GM18873 (cell line): ENCODE data around the gene SMARCA2.

Source experiments
- ATAC-seq: cut with Tn5 transposase; IDR thresholded peaks from one replicate; pipeline ENCODE4 v1.9.1; 2021; ENCODE audit warnings: mild to moderate bottlenecking, moderate library complexity, moderate number of reproducible peaks; ENCODE audit not compliant: unreplicated experiment, low FRiP score

The SMARCA2 gene

GRCh38 chr9:2014696-2015580, at the start of gene SMARCA2:
Gene SMARCA2, plus strand, starts transcription at chr9:2015347. Its CDS starts 13,676 bp downstream, at chr9:2029023.
- ATAC-seq: peak; percentile 84

DNA sequence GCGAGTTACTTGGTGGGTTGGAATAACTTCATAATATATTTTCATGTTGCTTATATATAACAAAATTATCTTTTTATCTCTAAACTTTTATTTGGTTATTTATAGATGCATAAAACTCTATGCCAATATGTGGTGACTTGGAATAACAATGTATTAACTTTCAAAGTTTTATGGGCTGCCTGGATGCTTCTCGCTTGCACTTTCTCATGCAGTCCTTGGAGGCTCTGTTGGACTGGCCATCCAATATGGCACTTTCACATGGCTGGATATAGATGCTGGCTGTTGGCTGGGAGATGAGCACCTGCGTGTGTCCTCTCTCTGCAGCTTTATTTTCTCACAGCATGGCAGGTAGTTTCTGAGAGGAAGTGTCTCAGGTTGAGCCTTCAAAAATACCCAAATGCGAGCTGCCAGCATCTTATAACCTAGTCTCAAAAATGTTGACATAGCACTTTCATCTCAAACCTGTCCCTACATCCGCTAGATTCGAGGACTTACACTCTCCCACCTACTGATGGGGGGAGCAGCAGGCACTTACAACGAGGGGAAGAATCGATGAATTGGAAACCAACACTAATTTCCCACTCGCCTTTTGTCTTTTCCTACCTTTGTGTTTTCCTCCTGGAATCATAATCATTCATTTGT, 48.3 kb upstream of the SMARCA2 start:
- no peak for ATAC-seq

DNA sequence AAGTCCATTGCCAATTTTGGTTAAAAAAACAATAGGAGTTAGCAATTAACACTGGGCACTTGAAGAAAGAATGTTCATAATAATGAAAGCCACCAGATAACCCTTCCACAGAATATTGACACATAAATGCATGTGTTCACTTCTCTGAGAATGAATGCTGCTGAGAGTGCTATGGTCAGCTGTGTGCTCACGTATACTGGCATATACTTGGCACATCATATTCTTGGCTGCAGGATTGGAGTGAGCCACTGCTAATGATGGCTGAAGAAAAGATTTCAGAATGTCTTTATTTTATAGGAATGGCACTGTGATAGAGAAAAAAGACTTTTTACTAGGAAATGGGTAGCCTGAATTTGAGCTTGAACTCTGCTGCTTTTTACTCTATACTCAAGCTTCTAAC, 46.0 kb upstream of the SMARCA2 start:
- ATAC-seq: no peak

GRCh38 chr9:1969898-1970297, 45.2 kb upstream of the SMARCA2 start:
- ATAC-seq: no peak

GRCh38 chr9:1972672-1973071, 42.5 kb upstream of the SMARCA2 start:
- no peak for ATAC-seq

DNA sequence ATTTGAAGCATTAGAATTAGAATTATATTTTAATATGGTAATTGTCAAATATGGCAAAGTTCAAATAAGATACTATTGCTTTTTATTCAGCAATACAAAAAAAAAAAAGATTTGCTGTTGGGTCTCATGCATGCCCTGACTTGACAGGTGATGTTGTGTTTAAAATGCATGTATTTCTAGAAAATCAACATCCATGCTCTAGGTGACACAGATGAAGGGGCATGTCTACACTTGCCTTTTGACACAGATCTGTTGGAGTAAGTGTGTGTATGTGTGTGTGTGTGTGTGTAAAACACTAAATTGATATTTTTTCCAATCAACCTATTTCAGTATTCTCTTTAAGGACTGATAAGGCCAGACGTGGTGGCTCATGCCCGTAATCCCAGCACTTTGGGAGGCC, 38.1 kb upstream of the SMARCA2 start:
- ATAC-seq: no peak

- no peak for ATAC-seq
Observed at GRCh38 chr9:1978941-1979340, 36.2 kb upstream of the SMARCA2 start.

- no peak for ATAC-seq
Observed at GRCh38 chr9:1979741-1980367, 35.3 kb upstream of the SMARCA2 start.

- no peak for ATAC-seq
Observed at GRCh38 chr9:1980387-1980786, 34.8 kb upstream of the SMARCA2 start.

DNA sequence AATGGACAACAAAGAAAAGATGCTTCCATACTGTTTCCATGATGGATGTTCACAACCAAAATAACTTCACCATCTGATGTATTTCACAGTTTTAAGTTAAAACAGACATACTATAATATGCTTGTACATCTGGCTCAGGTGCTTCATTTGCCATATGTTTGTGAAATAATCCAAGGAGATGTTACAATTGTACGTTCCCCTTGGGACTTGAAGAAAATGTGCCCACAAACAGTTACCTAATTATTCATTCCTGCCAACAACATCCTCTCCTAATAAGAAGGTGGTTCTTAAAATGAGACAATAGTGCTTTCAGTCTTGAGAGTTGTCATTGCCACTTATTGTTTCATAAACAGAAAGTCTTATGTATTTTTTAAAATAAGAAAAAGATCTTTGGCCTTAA, 33.1 kb upstream of the SMARCA2 start:
- no peak for ATAC-seq

- ATAC-seq: no peak
Observed at GRCh38 chr9:1986341-1986740, 28.8 kb upstream of the SMARCA2 start.

- ATAC-seq: no peak
Observed at GRCh38 chr9:1989500-1989899, 25.6 kb upstream of the SMARCA2 start.

DNA sequence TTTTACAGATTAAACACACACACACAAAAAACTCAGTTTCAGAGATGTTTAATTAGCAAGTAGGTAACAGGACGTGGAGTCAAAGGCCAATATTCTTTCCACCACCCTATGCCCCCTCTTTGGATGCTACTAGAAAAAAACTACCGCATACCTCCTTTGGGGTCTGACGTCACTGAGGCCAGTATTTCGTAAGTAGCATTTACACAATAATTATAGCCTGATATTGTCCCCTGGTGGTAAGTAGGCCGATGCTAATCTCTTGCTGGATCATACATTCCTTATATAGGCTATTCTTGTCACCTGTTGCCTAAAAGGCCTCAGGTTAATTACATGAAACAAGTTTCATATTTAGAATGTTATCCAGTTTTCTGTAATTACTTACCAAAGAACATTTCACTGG, 21.0 kb upstream of the SMARCA2 start:
- ATAC-seq: no peak

- no peak for ATAC-seq
Observed at GRCh38 chr9:1995084-1995483, 20.1 kb upstream of the SMARCA2 start.

- ATAC-seq: no peak
Observed at GRCh38 chr9:1996156-1996555, 19.0 kb upstream of the SMARCA2 start.

GRCh38 chr9:1997646-1998045, 17.5 kb upstream of the SMARCA2 start:
- no peak for ATAC-seq

DNA sequence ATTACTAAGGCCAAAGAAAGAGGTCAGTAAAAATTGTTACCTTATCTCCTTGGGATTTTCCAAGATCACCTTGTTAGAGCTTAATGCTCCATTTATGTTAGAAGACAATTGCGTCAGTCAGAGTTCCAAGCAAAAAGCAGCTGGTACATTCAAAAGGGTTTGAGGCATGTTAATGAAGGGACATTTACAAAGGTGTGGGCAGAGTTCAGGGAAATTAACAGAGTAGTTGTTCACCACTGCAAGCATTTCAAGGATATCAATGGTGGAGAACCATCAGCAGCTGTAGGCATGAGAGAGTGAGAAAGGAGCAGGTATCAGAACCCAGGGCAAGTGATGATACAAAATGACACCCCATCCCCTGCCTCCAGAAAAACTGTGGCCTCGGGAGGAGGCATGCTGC, 17.0 kb upstream of the SMARCA2 start:
- ATAC-seq: no peak

DNA sequence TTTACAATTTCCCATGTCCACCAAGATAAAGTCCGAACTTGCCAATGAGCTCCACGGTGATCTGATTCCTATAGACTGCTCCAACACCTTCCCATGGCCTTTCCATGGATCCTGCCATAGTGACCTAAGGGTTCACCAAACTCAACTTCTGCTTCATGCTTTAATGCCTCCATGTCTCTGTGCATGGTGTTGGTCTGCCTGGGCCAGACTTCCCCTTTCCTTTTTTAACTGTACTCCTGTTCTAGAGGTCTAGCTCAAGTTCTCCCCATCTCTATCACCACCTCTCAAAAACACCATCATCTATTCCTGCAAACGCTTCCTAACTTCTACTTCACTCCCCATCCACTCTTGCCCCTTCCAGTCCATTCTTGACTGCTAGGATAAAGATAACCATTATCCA, 14.8 kb upstream of the SMARCA2 start:
- ATAC-seq: no peak

DNA sequence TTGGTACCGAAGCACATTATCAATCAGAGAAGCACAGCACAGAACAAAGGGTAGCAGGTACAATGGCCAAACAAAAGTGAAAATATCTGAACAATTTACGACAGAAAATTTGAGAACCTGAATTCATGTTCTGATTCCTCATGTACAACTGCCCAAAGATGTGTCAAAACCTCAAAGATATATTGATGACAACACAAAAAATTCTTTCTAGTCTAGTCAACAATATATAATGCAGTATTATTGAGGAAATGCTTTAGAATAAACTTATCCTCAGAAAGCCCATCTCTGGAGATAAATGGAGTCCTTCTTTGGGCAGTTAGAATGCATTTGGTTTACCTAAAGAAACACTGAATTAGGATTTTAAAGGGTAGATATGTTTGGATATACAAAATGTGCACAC, 6.8 kb upstream of the SMARCA2 start:
- no peak for ATAC-seq

GRCh38 chr9:2012347-2012746, 2.8 kb upstream of the SMARCA2 start:
- ATAC-seq: peak; percentile 22

GRCh38 chr9:2013743-2014475, 1.2 kb upstream of the SMARCA2 start:
- no peak for ATAC-seq
